ENCODE measurements around the gene PRXL2C. TPM values are rescaled to one million over a fixed set of nuclear protein-coding genes. Genes with fewer than 3 reads are reported as not detected.
"Not testable (repeated sequence)": the region's sequence is repeated elsewhere in the genome, so short reads cannot be mapped to it uniquely, and the experiment has no call there.

Gene PRXL2C, protein sequence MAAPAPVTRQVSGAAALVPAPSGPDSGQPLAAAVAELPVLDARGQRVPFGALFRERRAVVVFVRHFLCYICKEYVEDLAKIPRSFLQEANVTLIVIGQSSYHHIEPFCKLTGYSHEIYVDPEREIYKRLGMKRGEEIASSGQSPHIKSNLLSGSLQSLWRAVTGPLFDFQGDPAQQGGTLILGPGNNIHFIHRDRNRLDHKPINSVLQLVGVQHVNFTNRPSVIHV
- 1 to 10 TPM; 4.1 to 4.2 TPM for total RNA-seq

DNA sequence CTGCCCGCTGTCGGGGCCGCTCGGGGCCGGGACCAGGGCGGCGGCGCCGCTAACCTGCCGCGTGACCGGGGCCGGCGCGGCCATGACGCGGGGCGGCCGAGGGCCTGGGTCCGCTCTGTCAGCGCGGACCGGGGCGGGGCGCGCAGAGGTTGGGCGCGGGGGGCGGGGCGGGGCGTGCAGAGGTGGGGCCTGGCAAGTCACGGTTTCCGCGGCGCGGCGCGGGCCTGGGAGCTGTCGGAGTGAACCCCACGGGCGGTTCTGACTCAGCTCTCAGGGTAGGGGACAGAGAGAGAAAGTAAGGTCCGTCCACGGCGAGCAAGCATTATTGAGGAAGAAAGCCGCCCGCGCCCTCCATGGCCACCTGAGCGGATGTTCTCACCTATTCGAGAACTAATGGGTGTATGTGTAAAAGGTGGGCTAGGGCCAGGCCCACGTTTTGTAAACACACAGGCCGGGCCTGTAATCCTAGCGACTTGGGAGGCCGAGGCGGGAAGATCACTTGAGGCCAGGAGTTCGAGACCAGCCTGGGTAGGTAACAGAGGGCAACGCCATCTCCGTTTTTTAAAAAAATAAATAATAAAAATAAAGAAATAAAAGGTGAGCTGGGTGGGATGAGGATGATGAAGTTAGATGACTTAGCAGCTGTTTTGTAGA, at the start of gene PRXL2C:
TSS of gene PRXL2C (minus strand) at position 120 of the 654 bp plus-strand sequence. CDS start at position 84, 36 bp downstream.
- Mint-ChIP-seq H3K36me3 (no peaks in the 10 kb centered on the region), H3K27ac (peak within 1 kb of the TSS; percentile 81), H3K4me1 (peaks cover 17% of the 10 kb centered on the region), H3K9me3 (no peaks in the 10 kb centered on the region), H3K27me3 (no peaks in the 10 kb centered on the region), H3K4me3 (peak within 1 kb of the TSS; percentile 87)
- DNase-seq: peak; percentile 79

DNA sequence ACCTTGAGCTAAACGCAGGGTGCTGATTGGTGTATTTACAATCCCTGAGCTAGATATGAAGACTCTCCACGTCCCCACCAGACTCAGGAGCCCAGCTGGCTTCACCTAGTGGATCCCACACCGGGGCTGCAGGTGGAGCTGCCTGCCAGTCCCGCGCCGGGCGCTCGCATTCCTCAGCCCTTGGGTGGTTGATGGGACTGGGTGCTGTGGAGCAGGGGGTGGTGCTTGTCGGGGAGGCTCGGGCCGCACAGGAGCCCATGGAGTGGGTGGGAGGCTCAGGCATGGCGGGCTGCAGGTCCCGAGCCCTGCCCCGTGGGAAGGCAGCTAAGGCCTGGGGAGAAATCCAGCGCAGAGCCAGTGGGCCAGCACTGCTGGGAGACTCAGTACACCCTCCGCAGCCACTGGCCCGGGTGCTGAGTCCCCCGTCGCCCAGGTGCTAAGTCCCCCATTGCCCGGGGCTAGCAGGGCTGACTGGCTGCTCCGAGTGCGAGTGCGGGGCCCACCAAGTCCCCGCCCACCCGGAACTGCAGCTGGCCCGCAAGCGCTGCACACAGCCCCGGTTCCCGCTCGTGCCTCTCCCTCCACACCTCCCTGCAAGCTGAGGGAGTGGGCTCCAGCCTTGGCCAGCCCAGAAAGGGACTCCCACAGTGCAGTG, 45.7 kb upstream of the PRXL2C start:
- H3K4me1 Mint-ChIP-seq, H3K4me3 Mint-ChIP-seq, DNase-seq, H3K36me3 Mint-ChIP-seq, H3K27me3 Mint-ChIP-seq, H3K27ac Mint-ChIP-seq: not testable (repeated sequence)
- H3K9me3 Mint-ChIP-seq: peaks cover 47% of the 10 kb centered on the region

DNA sequence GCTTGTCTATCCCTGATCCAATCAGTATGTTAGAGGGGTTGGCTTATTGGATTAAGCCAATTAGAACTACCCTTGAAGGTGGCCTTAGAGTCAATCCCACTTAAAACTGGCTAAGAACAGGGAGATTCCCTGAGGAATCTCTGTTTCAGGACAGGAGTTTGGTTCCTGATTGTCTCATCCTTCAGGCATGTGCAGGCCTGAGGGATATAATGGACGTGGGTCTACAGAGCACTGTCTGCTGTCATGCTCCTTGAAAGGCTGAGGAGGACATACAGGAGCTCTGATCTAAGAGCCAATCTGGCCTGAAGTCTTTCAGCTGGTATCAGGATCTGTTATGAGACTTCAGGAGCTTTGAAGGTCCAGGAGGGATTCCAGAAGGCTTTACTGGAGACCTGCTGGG, 36.2 kb upstream of the PRXL2C start:
- peaks cover 16% of the 10 kb centered on the region for H3K36me3 Mint-ChIP-seq
- no peak overlapping the region for H3K4me3 Mint-ChIP-seq
- H3K4me1 Mint-ChIP-seq: peaks cover 3% of the 10 kb centered on the region
- DNase-seq: no peak
- peaks cover 18% of the 10 kb centered on the region for H3K9me3 Mint-ChIP-seq
- H3K27me3 Mint-ChIP-seq: peaks cover 3% of the 10 kb centered on the region
- H3K27ac Mint-ChIP-seq: no peak overlapping the region

DNA sequence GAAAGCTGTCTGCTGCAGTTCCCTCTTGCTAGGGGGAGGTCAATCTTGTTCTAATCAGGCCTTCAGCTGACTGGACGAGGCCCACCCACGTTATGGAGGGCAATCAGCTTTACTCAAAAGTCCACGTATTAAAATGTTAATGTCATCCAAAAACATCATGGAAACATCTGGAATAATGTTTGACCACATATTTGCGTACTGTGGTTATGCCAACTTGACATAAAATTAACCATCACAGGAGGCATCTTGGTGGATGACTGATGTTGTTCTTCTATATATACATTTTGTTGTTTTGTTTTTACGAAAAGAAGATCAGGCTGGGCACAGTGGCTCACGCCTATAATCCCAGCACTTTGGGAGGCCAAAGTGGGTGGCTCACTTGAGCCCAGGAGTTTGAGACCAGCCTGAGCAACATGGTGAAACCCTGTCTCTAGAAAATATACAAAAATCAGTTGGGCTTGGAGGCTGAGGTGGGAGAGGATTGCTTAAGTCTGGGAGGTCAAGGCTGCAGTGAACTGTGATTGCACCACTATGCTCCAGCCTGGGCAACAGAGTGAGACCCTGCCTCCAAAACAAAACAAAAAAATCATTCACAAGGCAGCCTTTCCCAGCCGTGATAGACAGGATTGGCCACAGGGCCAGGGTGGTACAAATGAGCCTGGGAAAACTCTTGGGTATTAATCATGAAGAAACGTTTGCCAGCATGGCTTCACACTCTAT, 33.8 kb upstream of the PRXL2C start:
- peaks cover 3% of the 10 kb centered on the region for H3K4me1 Mint-ChIP-seq
- H3K4me3 Mint-ChIP-seq: no peak overlapping the region
- peaks cover 3% of the 10 kb centered on the region for H3K27me3 Mint-ChIP-seq
- H3K27ac Mint-ChIP-seq: no peak overlapping the region
- H3K36me3 Mint-ChIP-seq: peaks cover 11% of the 10 kb centered on the region
- no peak for DNase-seq
- H3K9me3 Mint-ChIP-seq: peaks cover 14% of the 10 kb centered on the region

GRCh38 chr9:96688187-96688586, 33.1 kb upstream of the PRXL2C start:
- no peak overlapping the region for H3K27ac Mint-ChIP-seq
- H3K9me3 Mint-ChIP-seq: peaks cover 11% of the 10 kb centered on the region
- no peak for DNase-seq
- H3K36me3 Mint-ChIP-seq: peaks cover 9% of the 10 kb centered on the region
- no peak overlapping the region for H3K4me3 Mint-ChIP-seq
- peaks cover 3% of the 10 kb centered on the region for H3K4me1 Mint-ChIP-seq
- peaks cover 3% of the 10 kb centered on the region for H3K27me3 Mint-ChIP-seq

GRCh38 chr9:96686638-96687335, 31.7 kb upstream of the PRXL2C start:
- Mint-ChIP-seq H3K4me3 (peak overlapping the region; percentile 77), H3K27ac (peak overlapping the region; percentile 76), H3K9me3 (peaks cover 11% of the 10 kb centered on the region), H3K4me1 (peaks cover 3% of the 10 kb centered on the region), H3K27me3 (peaks cover 3% of the 10 kb centered on the region), H3K36me3 (peaks cover 7% of the 10 kb centered on the region)
- DNase-seq: peak; percentile 87

- H3K27ac Mint-ChIP-seq: no peak overlapping the region
- H3K27me3 Mint-ChIP-seq: no peaks in the 10 kb centered on the region
- no peak for DNase-seq
- H3K4me3 Mint-ChIP-seq: no peak overlapping the region
- H3K36me3 Mint-ChIP-seq: no peaks in the 10 kb centered on the region
- H3K4me1 Mint-ChIP-seq: no peaks in the 10 kb centered on the region
- no peaks in the 10 kb centered on the region for H3K9me3 Mint-ChIP-seq
Measured at GRCh38 chr9:96680812-96681499, 25.8 kb upstream of the PRXL2C start.

- H3K36me3 Mint-ChIP-seq: no peaks in the 10 kb centered on the region
- no peaks in the 10 kb centered on the region for H3K4me1 Mint-ChIP-seq
- DNase-seq: no peak
- H3K4me3 Mint-ChIP-seq: no peak overlapping the region
- H3K9me3 Mint-ChIP-seq: no peaks in the 10 kb centered on the region
- H3K27ac Mint-ChIP-seq: no peak overlapping the region
- H3K27me3 Mint-ChIP-seq: peaks cover 24% of the 10 kb centered on the region
Measured at GRCh38 chr9:96674906-96675538, 19.9 kb upstream of the PRXL2C start.

DNA sequence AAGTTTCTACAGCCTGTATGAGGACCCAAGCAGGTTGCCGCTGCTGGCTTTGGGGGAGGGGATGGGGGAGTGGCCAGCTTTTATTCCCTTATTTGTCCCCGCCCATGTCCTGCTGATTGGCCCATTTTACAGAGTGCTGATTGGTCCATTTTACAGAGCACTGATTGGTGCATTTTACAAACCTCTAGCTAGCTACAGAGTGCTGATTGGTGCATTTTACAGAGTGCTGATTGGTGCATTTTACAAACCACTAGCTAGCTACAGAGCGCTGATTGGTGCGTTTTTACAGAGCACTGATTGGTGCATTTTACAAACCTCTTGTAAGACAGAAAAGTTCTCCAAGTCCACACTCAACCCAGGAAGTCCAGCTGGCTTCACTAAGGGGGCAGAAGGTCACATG, 18.7 kb upstream of the PRXL2C start:
- DNase-seq, H3K4me1 Mint-ChIP-seq, H3K27ac Mint-ChIP-seq, H3K9me3 Mint-ChIP-seq, H3K36me3 Mint-ChIP-seq, H3K4me3 Mint-ChIP-seq: not testable (repeated sequence)
- peaks cover 31% of the 10 kb centered on the region for H3K27me3 Mint-ChIP-seq

GRCh38 chr9:96668868-96669534, 13.9 kb upstream of the PRXL2C start:
- H3K36me3 Mint-ChIP-seq: no peaks in the 10 kb centered on the region
- H3K27me3 Mint-ChIP-seq: peaks cover 30% of the 10 kb centered on the region
- H3K4me1 Mint-ChIP-seq: no peaks in the 10 kb centered on the region
- H3K27ac Mint-ChIP-seq: no peak overlapping the region
- DNase-seq: no peak
- H3K9me3 Mint-ChIP-seq: no peaks in the 10 kb centered on the region
- H3K4me3 Mint-ChIP-seq: no peak overlapping the region

DNA sequence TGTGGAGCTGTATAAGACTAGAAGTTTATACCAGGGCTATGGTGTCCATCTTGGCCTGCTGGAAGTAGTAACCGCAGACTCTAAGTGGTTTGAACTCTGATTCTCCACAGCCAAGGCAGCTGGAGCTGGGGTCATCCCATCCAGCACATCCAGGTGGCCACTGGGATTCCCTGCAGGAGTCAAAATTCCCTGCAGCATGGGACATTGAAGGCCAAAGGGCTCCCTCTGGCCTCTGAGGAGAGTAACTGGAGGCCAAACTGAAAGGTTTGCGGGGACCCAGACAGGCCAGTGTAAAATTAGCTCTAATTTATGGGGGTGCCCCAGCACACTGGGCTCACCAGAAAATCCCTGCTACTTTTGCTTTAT, 12.2 kb upstream of the PRXL2C start:
- no peak for DNase-seq
- no peaks in the 10 kb centered on the region for H3K4me1 Mint-ChIP-seq
- H3K4me3 Mint-ChIP-seq: peak overlapping the region; percentile 18
- H3K9me3 Mint-ChIP-seq: no peaks in the 10 kb centered on the region
- H3K27me3 Mint-ChIP-seq: peaks cover 31% of the 10 kb centered on the region
- H3K36me3 Mint-ChIP-seq: no peaks in the 10 kb centered on the region
- no peak overlapping the region for H3K27ac Mint-ChIP-seq

DNA sequence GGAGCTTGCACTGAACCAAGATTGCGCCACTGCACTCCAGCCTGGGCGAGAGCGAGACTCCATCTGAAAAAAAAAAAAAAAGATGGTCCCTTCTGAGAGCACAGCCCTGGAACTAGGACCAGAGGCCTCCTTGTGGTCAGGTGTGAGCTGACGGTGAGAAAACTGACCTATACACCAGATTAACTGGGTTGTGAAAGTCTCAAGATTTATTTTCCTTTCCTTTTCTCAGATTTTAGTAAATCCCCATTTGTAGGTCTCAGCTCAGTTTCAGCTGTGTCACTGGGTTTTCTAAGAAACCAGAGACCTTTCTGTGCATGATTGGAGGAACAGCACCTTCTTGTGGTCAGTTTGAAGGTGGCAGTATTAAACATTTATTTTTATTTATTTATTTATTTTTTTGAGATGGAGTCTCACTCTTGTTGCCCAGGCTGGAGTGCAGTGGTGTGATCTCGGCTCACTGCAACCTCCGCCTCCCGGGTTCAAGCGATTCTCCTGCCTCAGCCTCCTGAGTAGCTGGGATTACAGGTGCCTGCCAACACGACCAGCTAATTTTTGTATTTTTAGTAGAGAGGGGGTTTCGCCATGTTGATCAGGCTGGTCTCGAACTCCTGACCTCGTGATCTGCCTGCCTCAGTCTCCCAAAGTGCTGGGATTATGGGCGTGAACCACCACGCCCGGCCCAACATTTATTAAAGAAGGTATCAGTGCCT, 11.7 kb upstream of the PRXL2C start:
- H3K9me3 Mint-ChIP-seq, H3K27ac Mint-ChIP-seq, H3K4me1 Mint-ChIP-seq, H3K36me3 Mint-ChIP-seq: not testable (repeated sequence)
- peak overlapping the region; percentile 18 for H3K4me3 Mint-ChIP-seq
- H3K27me3 Mint-ChIP-seq: peaks cover 27% of the 10 kb centered on the region
- DNase-seq: peak; percentile 6

GRCh38 chr9:96665789-96666188, 10.7 kb upstream of the PRXL2C start:
- Mint-ChIP-seq H3K9me3 (no peaks in the 10 kb centered on the region), H3K27me3 (peaks cover 19% of the 10 kb centered on the region), H3K4me1 (no peaks in the 10 kb centered on the region), H3K36me3 (no peaks in the 10 kb centered on the region), H3K4me3 (no peak overlapping the region), H3K27ac (no peak overlapping the region)
- DNase-seq: no peak
